ENCODE data around the gene MINK1.
"Not testable (repeated sequence)": the region's sequence is repeated elsewhere in the genome, so short reads cannot be mapped to it uniquely, and the experiment has no call there.

The MINK1 gene

GRCh38 chr17:4863321-4863720 is 30.2 kb downstream of the MINK1 start:
- DNase-seq (ENCODE audit: low read depth in 2 of 2): no peak
- no peak overlapping the region for H3K4me3 ChIP-seq (replicated peaks in 1 of 2; ENCODE audit: low read depth in 2 of 2, low read length in 2 of 2)
- no peak for TF ChIP-seq CTCF (IDR thresholded peaks at IDR 0.05; ENCODE audit: low read depth, low read length)

DNA sequence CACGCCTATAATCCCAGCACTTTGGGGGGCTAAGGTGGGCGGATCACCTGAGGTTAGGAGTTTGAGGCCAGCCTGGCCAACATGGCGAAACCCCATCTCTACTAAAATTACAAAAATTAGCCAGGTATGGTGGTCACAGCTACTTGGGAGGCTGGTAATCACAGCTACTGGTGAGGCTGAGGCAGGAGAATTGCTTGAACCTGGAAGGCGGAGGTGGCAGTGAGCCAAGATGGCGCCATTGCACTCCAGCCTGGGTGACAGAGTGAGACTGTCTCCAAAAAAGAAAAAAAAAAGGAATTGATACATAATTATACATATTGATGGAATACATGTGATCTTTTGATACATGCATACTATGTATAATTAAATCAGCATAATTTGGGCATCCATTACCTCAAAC is 34.4 kb downstream of the MINK1 start:
- DNase-seq (ENCODE audit: low read depth in 2 of 2); H3K4me3 ChIP-seq (replicated peaks in 1 of 2; ENCODE audit: low read depth in 2 of 2, low read length in 2 of 2): not testable (repeated sequence)

GRCh38 chr17:4869058-4869998 is 36.2 kb downstream of the MINK1 start:
- H3K4me3 ChIP-seq (replicated peaks in 1 of 2; ENCODE audit: low read depth in 2 of 2, low read length in 2 of 2); DNase-seq (ENCODE audit: low read depth in 2 of 2): not testable (repeated sequence)

- H3K4me3 ChIP-seq (replicated peaks in 1 of 2; ENCODE audit: low read depth in 2 of 2, low read length in 2 of 2): no peak overlapping the region
- no peak for DNase-seq (ENCODE audit: low read depth in 2 of 2)
- no peak for TF ChIP-seq CTCF (IDR thresholded peaks at IDR 0.05; ENCODE audit: low read depth, low read length)
Measured at GRCh38 chr17:4870855-4871254, 37.7 kb downstream of the MINK1 start.

DNA sequence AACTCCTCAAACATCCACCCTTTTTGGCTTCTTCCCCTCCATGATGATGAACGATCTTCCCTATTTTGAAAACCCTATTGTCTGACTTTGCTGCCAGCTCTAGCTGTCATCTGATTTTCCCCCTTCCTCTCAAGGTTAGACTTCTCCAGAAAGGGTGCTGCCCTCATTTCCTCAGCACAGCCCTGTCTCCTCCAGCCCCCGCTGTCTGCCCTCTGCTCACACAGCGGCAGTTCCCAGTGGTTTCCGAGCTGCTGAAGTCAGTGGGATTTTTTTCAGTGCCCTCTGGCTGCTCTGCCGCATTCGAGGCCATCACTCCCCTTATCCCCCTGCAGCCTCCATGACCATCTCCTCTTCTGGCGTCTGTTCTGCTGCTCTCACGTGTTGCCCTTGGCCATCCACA is 39.6 kb downstream of the MINK1 start:
- TF ChIP-seq CTCF (IDR thresholded peaks at IDR 0.05; ENCODE audit: low read depth, low read length): no peak
- H3K4me3 ChIP-seq (replicated peaks in 1 of 2; ENCODE audit: low read depth in 2 of 2, low read length in 2 of 2): no peak overlapping the region
- DNase-seq (ENCODE audit: low read depth in 2 of 2): no peak

DNA sequence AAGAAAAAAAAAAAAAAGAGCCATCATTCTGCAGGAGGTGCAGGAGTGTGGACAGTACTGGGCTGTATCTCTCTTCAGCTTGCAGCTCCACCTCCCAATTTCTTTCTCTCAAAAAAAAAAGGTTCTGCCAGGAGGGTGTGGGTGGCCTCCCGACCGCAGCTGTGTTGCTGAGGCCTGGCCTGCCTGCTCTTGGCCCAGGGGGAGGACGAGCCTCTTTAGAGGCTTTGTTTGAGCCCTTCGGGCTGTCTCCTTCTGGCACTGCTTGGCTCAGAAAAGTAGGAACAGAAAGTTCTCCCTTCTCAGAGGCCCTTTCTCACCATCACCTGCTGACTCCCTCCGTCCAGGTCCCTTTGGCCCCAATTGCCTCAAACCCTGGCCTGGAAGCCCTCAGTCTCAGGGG is 43.9 kb downstream of the MINK1 start:
- DNase-seq (ENCODE audit: low read depth in 2 of 2): no peak
- TF ChIP-seq CTCF (IDR thresholded peaks at IDR 0.05; ENCODE audit: low read depth, low read length): no peak
- H3K4me3 ChIP-seq (replicated peaks in 1 of 2; ENCODE audit: low read depth in 2 of 2, low read length in 2 of 2): no peak overlapping the region

DNA sequence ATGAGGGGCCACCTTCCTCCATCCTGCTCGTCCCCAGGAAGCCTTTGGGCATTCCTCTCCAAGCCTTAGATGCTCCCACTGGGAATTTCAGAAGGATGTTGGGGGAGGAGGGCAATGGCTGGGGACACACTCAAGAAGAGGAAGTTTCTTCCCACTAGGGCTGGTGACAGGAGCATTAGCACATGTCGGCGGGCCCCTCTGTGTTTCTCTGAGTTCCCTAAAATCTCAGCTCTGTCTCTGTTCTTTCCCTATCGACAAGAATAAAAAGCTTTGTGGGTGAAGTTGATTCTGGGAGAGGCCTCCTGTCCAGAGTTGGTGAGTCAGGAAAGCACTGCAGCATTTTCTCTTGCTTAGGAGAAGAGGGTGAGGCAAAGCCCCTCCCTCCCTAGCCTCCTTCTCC is 46.5 kb downstream of the MINK1 start:
- DNase-seq (ENCODE audit: low read depth in 2 of 2): no peak
- H3K4me3 ChIP-seq (replicated peaks in 1 of 2; ENCODE audit: low read depth in 2 of 2, low read length in 2 of 2): no peak overlapping the region
- TF ChIP-seq CTCF (IDR thresholded peaks at IDR 0.05; ENCODE audit: low read depth, low read length): no peak

GRCh38 chr17:4880857-4881256 is 47.7 kb downstream of the MINK1 start:
- H3K4me3 ChIP-seq (replicated peaks in 1 of 2; ENCODE audit: low read depth in 2 of 2, low read length in 2 of 2): no peak overlapping the region
- TF ChIP-seq CTCF (IDR thresholded peaks at IDR 0.05; ENCODE audit: low read depth, low read length): no peak
- DNase-seq (ENCODE audit: low read depth in 2 of 2): no peak
